Endothelial cell of umbilical vein (primary cell): ENCODE data around the gene RFPL1. TPM values are rescaled to one million over a fixed set of nuclear protein-coding genes. Genes with fewer than 3 reads are reported as not detected.
"Not testable (repeated sequence)": the region's sequence is repeated elsewhere in the genome, so short reads cannot be mapped to it uniquely, and the experiment has no call there.

ENCODE experiments used
- BruUV-seq: library from RNA; stranded (reverse); fragments of 400-500 nt; replicated peaks from 2 replicates; lab custom pipeline; 2021; lab: Mats Ljungman, UMichigan
- CTCF ChIA-PET: fragments of 300-600, 350-600 bp; sonication (Branson Sonifier 250); formaldehyde crosslinking; loops from one replicate; lab custom pipeline; 2021; ENCODE audit warnings: antibody characterized with exemption, inconsistent platforms; lab: Charles Lee
- POLR2A ChIA-PET: fragments of 300-600, 350-600 bp; sonication (Branson Sonifier 250); formaldehyde crosslinking; loops from one replicate; lab custom pipeline; 2021; ENCODE audit warnings: antibody characterized with exemption, inconsistent platforms; lab: Charles Lee
- DNase-seq: peaks from one replicate; pipeline ENCODE4 v3.0.0-alpha.2; 2011; ENCODE audit warnings: low read depth, low spot score
- FAIRE-seq: peaks from 2 replicates; lab custom pipeline; 2011; peaks lifted over from hg19 to GRCh38; lab: Jason Lieb, UNC
- H2AFZ ChIP-seq: 2 replicates; pipeline ENCODE4 v1.6.0; 2012; ENCODE audit warnings: low read depth, low read length, control low read depth, inconsistent platforms
- H3K27ac ChIP-seq: 2 replicates; pipeline ENCODE4 v1.5.1; 2011; ENCODE audit warnings: low read depth, mild to moderate bottlenecking, control low read depth, low read length, moderate library complexity; ENCODE audit not compliant: insufficient read depth
- H3K27me3 ChIP-seq, 2 experiments: 2 replicates each; pipeline versions ENCODE4 v1.6.0 to v1.6.1; 2011; ENCODE audit warnings: low read length in 2 of 2, mixed read lengths in 1 of 2; ENCODE audit not compliant: control insufficient read depth in 2 of 2, insufficient read depth in 2 of 2
- H3K36me3 ChIP-seq, 2 experiments: 2 replicates in 1 of 2; 3 replicates in 1 of 2; pipeline ENCODE4 v1.5.1; 2011; ENCODE audit warnings: low read length in 2 of 2, mild to moderate bottlenecking in 1 of 2, moderate library complexity in 1 of 2; ENCODE audit not compliant: control insufficient read depth in 2 of 2, insufficient read depth in 2 of 2; ENCODE audit errors: extremely low read depth in 1 of 2
- H3K4me1 ChIP-seq: 3 replicates; pipeline ENCODE4 v1.5.1; 2011; ENCODE audit warnings: mild to moderate bottlenecking, low read length; ENCODE audit not compliant: control insufficient read depth, insufficient read depth; ENCODE audit errors: extremely low read depth
- H3K4me2 ChIP-seq: 2 replicates; pipeline ENCODE4 v1.6.1; 2011; ENCODE audit warnings: low read length, control low read depth, mixed read lengths; ENCODE audit not compliant: insufficient read depth
- H3K4me3 ChIP-seq, 3 experiments: fragments of 200-600 bp in 1 of 3; sonication (generic), shearing (Covaris generic) in 1 of 3; replicated peaks in 1 of 3; 2 replicates each; pipeline ENCODE4 v1.5.1; 2011 to 2016; ENCODE audit warnings: control low read depth in 3 of 3, low read length in 3 of 3, mild to moderate bottlenecking in 2 of 3, inconsistent platforms in 1 of 3, low read depth in 1 of 3, moderate library complexity in 1 of 3; ENCODE audit not compliant: insufficient read depth in 1 of 3
- H3K79me2 ChIP-seq: 2 replicates; pipeline ENCODE4 v1.6.0; 2012; ENCODE audit warnings: low read length, inconsistent platforms; ENCODE audit not compliant: control insufficient read depth, insufficient read depth
- H3K9ac ChIP-seq: replicated peaks from 2 replicates; pipeline ENCODE3; 2011; ENCODE audit warnings: low read length, control low read depth; ENCODE audit not compliant: insufficient read depth; ENCODE audit errors: extremely low read depth
- H3K9me1 ChIP-seq: replicated peaks from 3 replicates; pipeline ENCODE4 v1.6.0; 2011; ENCODE audit warnings: mild to moderate bottlenecking, low read length; ENCODE audit not compliant: control insufficient read depth, insufficient read depth; ENCODE audit errors: extremely low read depth
- H3K9me3 ChIP-seq: replicated peaks from 2 replicates; pipeline ENCODE4 v1.5.1; 2012; ENCODE audit warnings: low read length, inconsistent platforms; ENCODE audit not compliant: control insufficient read depth, insufficient read depth
- H4K20me1 ChIP-seq: replicated peaks from 2 replicates; pipeline ENCODE3; 2011; ENCODE audit warnings: mild to moderate bottlenecking, low read length; ENCODE audit not compliant: control insufficient read depth, insufficient read depth; ENCODE audit errors: extremely low read depth
- CTCF ChIP-seq, 2 donors: IDR thresholded peaks; 1 replicate in 1 of 2; 2 replicates in 1 of 2; pipeline ENCODE4 v1.5.1; 2011; ENCODE audit warnings: low read length in 2 of 2, mild to moderate bottlenecking in 2 of 2, moderate library complexity in 2 of 2, control low read depth in 1 of 2, inconsistent platforms in 1 of 2, low read depth in 1 of 2; ENCODE audit not compliant: insufficient read depth in 1 of 2; ENCODE audit errors: extremely low read depth in 1 of 2
- dilution Hi-C: fragments of 300-500 bp; cut with MboI; formaldehyde crosslinking; loops from one replicate; pipeline ENCODE4 v1.15.0; 2019; ENCODE audit warnings: low sequenced_read_pairs; ENCODE audit not compliant: extremely low pct_ligation_motif_present
- intact Hi-C: fragments of 100-400 bp; cut with micrococcal nuclease; formaldehyde crosslinking; loops from one replicate; pipeline ENCODE4 v1.10.0; 2022
- polyA plus RNA-seq, 4 experiments: library from polyadenylated mRNA; depleted of rRNA in 3 of 4; stranded (reverse) in 3 of 4; unstranded in 1 of 4; fragments of >200 nt; gene quantifications; 2 replicates each; pipeline versions ENCODE4 v1.2.1 to v1.2.3, GENCODE V29; 2011 to 2012; ENCODE audit warnings: missing spikeins in 1 of 4
- total RNA-seq: library from RNA; stranded (reverse); gene quantifications from 2 replicates; pipeline ENCODE4 v1.2.3, GENCODE V29; 2021

RFPL1 gene
- total and polyA plus RNA-seq, 2 donors (not counting 3 experiments of a cell fraction or from before 2014, with no cell fraction given) = not detected

- CTCF ChIA-PET = not testable (repeated sequence)
Measured at GRCh38 chr22:29412772-29413171, 25.6 kb upstream of the RFPL1 start.

DNA sequence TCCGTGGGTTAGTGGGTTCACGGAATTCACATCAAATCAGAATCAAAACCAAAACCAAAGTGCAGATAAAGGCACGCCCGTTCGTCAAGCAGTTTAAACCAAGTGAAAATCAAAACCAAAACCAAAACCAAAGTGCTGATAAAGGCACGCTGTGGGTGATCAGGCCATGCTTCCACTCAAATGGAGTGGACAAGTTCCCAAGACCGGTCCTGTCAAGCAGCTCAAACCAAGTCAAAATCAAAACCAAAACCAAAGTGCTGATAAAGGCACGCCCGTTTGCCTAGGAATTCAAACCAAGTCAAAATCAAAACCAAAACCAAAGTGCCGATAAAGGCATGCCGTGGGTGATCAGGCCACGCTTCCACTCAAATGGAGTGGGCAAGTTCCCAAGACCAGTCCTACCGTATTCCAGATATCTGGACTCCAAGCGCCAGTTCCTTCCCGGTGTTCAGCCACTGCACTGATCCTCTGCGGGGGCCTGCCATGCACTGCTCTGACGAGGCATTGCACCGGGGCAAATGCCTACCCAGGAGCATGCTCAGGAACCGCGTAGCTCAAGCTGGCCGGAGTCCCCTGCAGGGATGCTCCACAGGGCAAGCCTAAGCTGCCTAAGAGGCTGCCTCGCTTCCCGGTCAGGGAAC, 23.3 kb upstream of the RFPL1 start:
- POLR2A ChIA-PET, H3K27me3 ChIP-seq, H3K4me2 ChIP-seq, H4K20me1 ChIP-seq, H3K4me1 ChIP-seq, H3K9ac ChIP-seq, DNase-seq, intact Hi-C loops, H3K4me3 ChIP-seq, H3K9me1 ChIP-seq, dilution Hi-C loops, H3K79me2 ChIP-seq, H3K36me3 ChIP-seq, FAIRE-seq, BruUV-seq, H2AFZ ChIP-seq, H3K9me3 ChIP-seq, H3K27ac ChIP-seq: not testable (repeated sequence)
- CTCF ChIA-PET = interaction anchor here (0.8 kb wide), 1 partner anchor 33 kb away, joined by 3 read pairs; no protein-coding TSS in a partner anchor

More at GRCh38 chr22:29412772-29413171, 25.6 kb upstream of the RFPL1 start:
- H3K9me3 ChIP-seq, intact Hi-C loops, H3K4me1 ChIP-seq, POLR2A ChIA-PET, H3K4me2 ChIP-seq, H3K4me3 ChIP-seq, H3K79me2 ChIP-seq, BruUV-seq, H4K20me1 ChIP-seq, H3K36me3 ChIP-seq, dilution Hi-C loops, H3K27me3 ChIP-seq, H2AFZ ChIP-seq, H3K27ac ChIP-seq, H3K9ac ChIP-seq, H3K9me1 ChIP-seq: not testable (repeated sequence)
- FAIRE-seq (peak; percentile 97), DNase-seq (peak; percentile 9)
- TF ChIP-seq CTCF (IDR thresholded peaks at IDR 0.05; ENCODE audit: extremely low read depth in 1 of 2, insufficient read depth in 1 of 2, low read depth in 1 of 2, low read length in 2 of 2) = peak; percentile 42 to 44

GRCh38 chr22:29418704-29419103, 19.7 kb upstream of the RFPL1 start:
- DNase-seq, H3K9me3 ChIP-seq, POLR2A ChIA-PET, H3K9ac ChIP-seq, H3K9me1 ChIP-seq, H3K4me1 ChIP-seq, H3K79me2 ChIP-seq, H3K27ac ChIP-seq, H2AFZ ChIP-seq, FAIRE-seq, H3K36me3 ChIP-seq, H3K27me3 ChIP-seq, H3K4me3 ChIP-seq, intact Hi-C loops, dilution Hi-C loops, BruUV-seq, H3K4me2 ChIP-seq, H4K20me1 ChIP-seq: not testable (repeated sequence)
- CTCF ChIA-PET = interaction anchor here (0.6 kb wide), 1 partner anchor 271 kb away, joined by 3 read pairs; no protein-coding TSS in a partner anchor
